HG02571 (cell line): Measurements from ENCODE around the gene PKNOX1.
"Not testable (repeated sequence)": the region's sequence is repeated elsewhere in the genome, so short reads cannot be mapped to it uniquely, and the experiment has no call there.

Experiments
- ATAC-seq: cut with Tn5 transposase; IDR thresholded peaks from one replicate; pipeline ENCODE4 v1.9.1; 2021; ENCODE audit warnings: mild to moderate bottlenecking, moderate library complexity; ENCODE audit not compliant: unreplicated experiment

The PKNOX1 gene

GRCh38 chr21:42983103-42983502 lies 8.7 kb downstream of the PKNOX1 start:
- no peak for ATAC-seq

GRCh38 chr21:42983869-42984268 lies 9.5 kb downstream of the PKNOX1 start:
- no peak for ATAC-seq

DNA sequence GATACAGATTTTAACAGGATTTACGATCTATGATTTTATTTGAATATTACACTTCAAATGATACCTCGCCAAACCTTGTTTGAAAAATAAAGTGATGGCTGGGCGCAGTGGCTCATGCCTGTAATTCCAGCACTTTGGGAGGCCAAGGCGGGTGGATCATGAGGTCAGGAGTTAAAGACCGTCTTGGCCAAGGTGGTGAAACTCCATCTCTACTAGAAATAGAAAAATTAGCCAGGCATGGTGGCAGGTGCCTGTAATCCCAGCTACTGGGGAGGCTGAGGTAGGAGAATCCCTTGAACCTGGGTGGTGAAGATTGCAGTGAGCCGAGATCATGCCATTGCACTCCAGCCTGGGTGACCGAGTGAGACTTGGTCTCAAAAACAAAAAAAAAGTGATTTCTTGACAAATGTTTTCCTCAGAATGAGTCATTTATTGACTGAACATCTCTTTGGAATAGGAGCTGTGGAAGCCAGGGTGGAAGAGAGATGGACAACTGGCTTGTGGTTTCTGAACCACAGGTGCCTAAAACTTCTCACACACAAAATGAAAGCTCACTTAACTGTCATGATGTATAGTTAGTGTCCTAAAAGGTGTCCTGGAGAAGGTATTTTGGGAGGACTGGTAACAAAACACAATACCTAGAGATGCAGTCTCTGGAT lies 11.9 kb downstream of the PKNOX1 start:
- no peak for ATAC-seq

DNA sequence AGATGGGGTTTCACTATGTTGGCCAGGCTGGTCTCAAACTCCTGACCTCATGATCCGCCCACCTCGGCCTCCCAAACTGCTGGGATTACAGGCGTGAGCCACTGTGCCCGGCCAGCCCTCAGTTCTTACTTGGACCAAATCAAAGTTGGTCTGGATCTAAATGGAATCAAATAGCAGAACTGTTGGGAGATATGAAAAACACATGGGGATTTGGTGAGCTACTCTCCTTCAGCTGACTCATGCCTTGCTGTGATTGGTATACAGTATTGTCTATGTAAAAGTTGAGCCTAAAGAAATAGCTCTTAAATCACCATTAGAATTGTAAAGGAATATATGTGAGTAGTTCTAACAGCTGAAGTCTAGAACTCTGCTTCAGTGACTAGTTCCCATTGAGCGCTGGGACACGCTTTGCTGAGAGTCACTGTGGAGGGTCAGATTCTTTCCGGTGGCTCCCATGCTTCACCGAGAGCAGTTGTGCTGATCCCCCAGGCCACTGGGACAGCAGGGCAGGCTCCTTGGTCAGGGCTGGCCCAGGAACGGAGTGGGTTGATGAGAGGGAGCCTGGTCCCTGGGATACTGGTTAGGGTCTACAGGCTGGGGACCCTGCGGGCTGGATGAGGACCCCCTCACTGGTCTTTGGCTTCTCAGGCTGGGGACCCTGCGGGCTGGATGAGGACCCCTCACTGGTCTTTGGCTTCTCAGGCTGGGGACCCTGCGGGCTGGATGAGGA lies 14.0 kb downstream of the PKNOX1 start:
- no peak for ATAC-seq

- not testable (repeated sequence) for ATAC-seq
These were observed 15.0 kb downstream of the PKNOX1 start for GRCh38 chr21:42989370-42989769.

- ATAC-seq = no peak
These were observed 15.7 kb downstream of the PKNOX1 start for GRCh38 chr21:42989816-42990650.

GRCh38 chr21:42991992-42992740 lies 17.8 kb downstream of the PKNOX1 start:
- no peak for ATAC-seq

- ATAC-seq = no peak
These were observed 18.8 kb downstream of the PKNOX1 start for GRCh38 chr21:42993051-42993712.

DNA sequence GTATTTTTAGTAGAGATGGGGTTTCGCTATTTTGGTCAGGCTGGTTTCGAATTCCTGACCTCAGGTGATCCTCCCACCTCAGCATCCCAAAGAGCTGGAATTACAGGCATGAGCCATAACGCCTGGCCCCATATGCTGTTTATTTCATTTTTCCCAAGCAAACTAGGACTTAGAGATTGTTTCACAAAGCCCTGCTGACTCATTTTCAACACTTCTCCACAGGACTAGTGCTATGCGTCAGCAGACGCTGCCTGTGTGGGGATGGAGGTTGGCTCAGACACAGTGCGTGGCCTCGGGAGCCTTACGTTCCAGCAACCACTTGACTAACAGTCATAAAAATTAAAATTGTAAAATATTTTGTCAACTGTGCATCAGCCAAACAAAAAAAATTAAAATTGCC lies 22.7 kb downstream of the PKNOX1 start:
- ATAC-seq = no peak

- ATAC-seq = not testable (repeated sequence)
These were observed 23.6 kb downstream of the PKNOX1 start for GRCh38 chr21:42997983-42998382.

- ATAC-seq = not testable (repeated sequence)
These were observed 24.8 kb downstream of the PKNOX1 start for GRCh38 chr21:42999152-42999551.

DNA sequence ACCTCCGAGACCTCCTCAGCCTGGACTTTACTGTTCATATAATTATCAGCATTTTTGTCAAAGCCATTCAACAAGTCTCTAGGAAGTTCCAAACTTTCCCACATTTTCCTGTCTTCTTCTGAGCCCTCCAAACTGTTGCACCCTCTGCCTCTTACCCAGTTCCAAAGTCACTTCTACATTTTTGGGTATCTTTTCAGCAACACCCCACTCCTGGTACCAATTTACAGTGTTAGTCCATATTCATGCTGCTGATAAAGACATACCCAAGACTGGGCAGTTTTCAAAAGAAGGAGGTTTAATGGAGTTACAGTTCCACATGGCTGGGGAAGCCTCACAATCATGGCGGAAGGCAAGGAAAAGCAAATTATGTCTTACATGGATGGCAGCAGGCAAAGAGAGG lies 25.7 kb downstream of the PKNOX1 start:
- ATAC-seq = not testable (repeated sequence)

GRCh38 chr21:43001316-43001715 lies 27.0 kb downstream of the PKNOX1 start:
- no peak for ATAC-seq

GRCh38 chr21:43004926-43005325 lies 30.6 kb downstream of the PKNOX1 start:
- ATAC-seq = no peak

- ATAC-seq = no peak
These were observed 31.3 kb downstream of the PKNOX1 start for GRCh38 chr21:43005635-43006034.

- not testable (repeated sequence) for ATAC-seq
These were observed 31.9 kb downstream of the PKNOX1 start for GRCh38 chr21:43006051-43006873.

- ATAC-seq = no peak
These were observed 32.5 kb downstream of the PKNOX1 start for GRCh38 chr21:43006874-43007208.

GRCh38 chr21:43012596-43012995 lies 38.2 kb downstream of the PKNOX1 start:
- ATAC-seq = no peak

DNA sequence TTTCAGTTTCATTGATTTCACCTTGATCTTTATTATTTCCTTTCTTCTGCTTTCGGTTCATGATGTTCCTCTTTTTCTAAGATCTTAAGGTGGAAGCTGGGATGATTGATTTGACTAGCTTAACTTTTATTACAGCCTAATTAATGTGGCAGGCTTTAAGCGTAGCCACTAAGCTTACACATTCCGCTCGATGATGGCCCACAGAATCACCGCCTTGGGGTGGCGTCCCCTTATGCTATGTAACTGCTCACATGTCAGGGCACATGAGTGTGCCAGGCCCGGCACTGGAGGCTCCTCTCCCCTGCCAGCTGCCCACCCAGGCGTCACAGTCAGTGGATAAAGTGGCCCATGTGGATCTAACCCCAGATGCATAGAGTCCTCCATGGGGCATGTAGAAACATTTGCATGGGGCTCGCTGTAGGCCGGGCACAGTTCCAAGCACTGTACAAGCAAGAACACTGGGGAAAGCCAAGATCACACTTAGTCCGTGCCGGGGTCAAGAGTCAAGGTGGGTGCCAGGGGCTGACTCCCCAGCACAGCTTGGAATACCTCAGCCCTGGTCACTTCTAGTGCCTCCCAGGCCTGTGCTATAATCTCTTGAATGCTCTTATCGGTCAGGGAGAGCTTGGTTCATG lies 41.7 kb downstream of the PKNOX1 start:
- no peak for ATAC-seq
